Hepatocyte (in vitro differentiated cells): ENCODE measurements around the gene TRIM37. TPM values are rescaled to one million over a fixed set of nuclear protein-coding genes. Genes with fewer than 3 reads are reported as not detected.

ENCODE experiments used
- DNase-seq: peaks from one replicate; pipeline ENCODE4 v3.0.0-alpha.2; 2016; ENCODE audit warnings: low spot score
- H2AFZ ChIP-seq: fragments of 200-600 bp; sonication (generic); 2 replicates; pipeline ENCODE4 v1.6.0; 2016; ENCODE audit warnings: antibody characterized with exemption, mild to moderate bottlenecking
- H3K27ac ChIP-seq: fragments of 200-600 bp; sonication (generic); 2 replicates; pipeline ENCODE4 v1.5.1; 2016; ENCODE audit warnings: mild to moderate bottlenecking
- H3K27me3 ChIP-seq: fragments of 200-600 bp; sonication (generic); 2 replicates; pipeline ENCODE4 v1.6.1; 2016
- H3K36me3 ChIP-seq: fragments of 200-600 bp; sonication (generic); replicated peaks from 2 replicates; pipeline ENCODE4 v1.5.1; 2016; ENCODE audit warnings: low read depth; ENCODE audit not compliant: insufficient read depth
- H3K4me1 ChIP-seq: fragments of 200-600 bp; sonication (generic); 2 replicates; pipeline ENCODE4 v1.5.1; 2016; ENCODE audit warnings: mild to moderate bottlenecking, moderate library complexity; ENCODE audit not compliant: insufficient read depth
- H3K4me2 ChIP-seq: fragments of 200-600 bp; sonication (generic); 2 replicates; pipeline ENCODE4 v1.6.0; 2016
- H3K4me3 ChIP-seq: fragments of 200-600 bp; sonication (generic); 2 replicates; pipeline ENCODE4 v1.5.1; 2016; ENCODE audit warnings: mild to moderate bottlenecking
- H3K79me2 ChIP-seq: fragments of 200-600 bp; sonication (generic); 2 replicates; pipeline ENCODE4 v1.6.0; 2017; ENCODE audit warnings: mild to moderate bottlenecking
- H3K9me2 ChIP-seq: fragments of 200-600 bp; sonication (generic); replicated peaks from 2 replicates; pipeline ENCODE4 v1.6.0; 2017; ENCODE audit warnings: mild to moderate bottlenecking; ENCODE audit not compliant: insufficient read depth
- H3K9me3 ChIP-seq: fragments of 200-600 bp; sonication (generic); 2 replicates; pipeline ENCODE4 v1.5.1; 2016; ENCODE audit warnings: low read depth, mild to moderate bottlenecking
- H4K20me1 ChIP-seq: fragments of 200-600 bp; sonication (generic); 2 replicates; pipeline ENCODE4 v1.6.0; 2016; ENCODE audit warnings: mild to moderate bottlenecking; ENCODE audit not compliant: insufficient read depth, poor library complexity, severe bottlenecking
- CTCF ChIP-seq: fragments of 200-600 bp; sonication (generic); IDR thresholded peaks from 2 replicates; pipeline ENCODE4 v1.5.1; 2016; ENCODE audit warnings: antibody characterized with exemption, mild to moderate bottlenecking; ENCODE audit not compliant: poor library complexity
- EZH2 ChIP-seq: fragments of 200-600 bp; sonication (generic); IDR thresholded peaks from 2 replicates; pipeline ENCODE4 v1.6.1; 2016; ENCODE audit warnings: antibody characterized with exemption, mild to moderate bottlenecking, borderline replicate concordance
- EZH2phosphoT487 ChIP-seq: fragments of 200-600 bp; sonication (generic); IDR thresholded peaks from one replicate; pipeline ENCODE4 v1.6.1; 2018; ENCODE audit warnings: antibody characterized with exemption, mild to moderate bottlenecking, low read depth, moderate library complexity; ENCODE audit not compliant: unreplicated experiment, severe bottlenecking
- WGBS: methylation state at CpG from one replicate; pipeline ENCODE4 v1.1.6; 2016; ENCODE audit warnings: low lambda C conversion rate; ENCODE audit errors: missing lambda C conversion rate; 5-methylcytosine and 5-hydroxymethylcytosine counted together
- polyA plus RNA-seq: library from polyadenylated mRNA; unstranded; fragments of >200 nt; fragmentation: Nextera tagmentation; extraction: Ambion mirVana; gene quantifications from 2 replicates; pipeline ENCODE4 v1.2.1, GENCODE V29; 2016
- total RNA-seq: library from RNA; depleted of rRNA; stranded (reverse); fragments of >200 nt; gene quantifications from 2 replicates; pipeline ENCODE4 v1.2.3, GENCODE V29; 2014

The TRIM37 gene
- total and polyA plus RNA-seq, 2 experiments from 2014 or later: 9.7 to 20.3 TPM

DNA sequence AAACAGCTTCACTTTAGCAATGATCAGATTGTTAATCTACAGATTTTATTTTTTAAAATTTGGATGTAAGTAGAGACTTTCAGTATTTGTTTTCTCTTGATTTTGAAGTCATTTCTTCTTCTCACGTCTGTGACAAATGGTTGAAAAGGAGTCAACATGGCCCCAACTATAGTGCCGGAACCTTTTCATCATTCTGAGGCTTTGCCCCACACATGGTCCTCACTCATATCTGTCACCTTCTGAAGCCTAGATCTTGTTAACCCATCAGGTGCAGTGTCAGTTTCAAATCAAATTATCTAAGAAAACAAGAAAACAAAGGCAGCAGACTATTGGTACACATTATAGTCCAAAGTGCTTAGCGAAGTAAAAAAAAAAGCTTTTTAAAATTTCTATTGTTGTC lies 124.1 kb downstream of the TRIM37 start:
- Histone ChIP-seq H3K36me3 (no peaks in the 10 kb centered on the region), H4K20me1 (no peaks in the 10 kb centered on the region), H3K9me3 (no peaks in the 10 kb centered on the region), H3K4me3 (no peak overlapping the region), H3K27me3 (no peaks in the 10 kb centered on the region), H3K4me1 (no peaks in the 10 kb centered on the region), H3K79me2 (no peaks in the 10 kb centered on the region), H2AFZ (no peak overlapping the region), H3K27ac (no peak overlapping the region), H3K4me2 (no peak overlapping the region), H3K9me2 (no peaks in the 10 kb centered on the region)
- TF ChIP-seq EZH2 (no peak), CTCF (no peak), EZH2phosphoT487 (no peak)
- DNase-seq: no peak
- WGBS: 96% methylated on average over 3 of the region's 3 CpGs

DNA sequence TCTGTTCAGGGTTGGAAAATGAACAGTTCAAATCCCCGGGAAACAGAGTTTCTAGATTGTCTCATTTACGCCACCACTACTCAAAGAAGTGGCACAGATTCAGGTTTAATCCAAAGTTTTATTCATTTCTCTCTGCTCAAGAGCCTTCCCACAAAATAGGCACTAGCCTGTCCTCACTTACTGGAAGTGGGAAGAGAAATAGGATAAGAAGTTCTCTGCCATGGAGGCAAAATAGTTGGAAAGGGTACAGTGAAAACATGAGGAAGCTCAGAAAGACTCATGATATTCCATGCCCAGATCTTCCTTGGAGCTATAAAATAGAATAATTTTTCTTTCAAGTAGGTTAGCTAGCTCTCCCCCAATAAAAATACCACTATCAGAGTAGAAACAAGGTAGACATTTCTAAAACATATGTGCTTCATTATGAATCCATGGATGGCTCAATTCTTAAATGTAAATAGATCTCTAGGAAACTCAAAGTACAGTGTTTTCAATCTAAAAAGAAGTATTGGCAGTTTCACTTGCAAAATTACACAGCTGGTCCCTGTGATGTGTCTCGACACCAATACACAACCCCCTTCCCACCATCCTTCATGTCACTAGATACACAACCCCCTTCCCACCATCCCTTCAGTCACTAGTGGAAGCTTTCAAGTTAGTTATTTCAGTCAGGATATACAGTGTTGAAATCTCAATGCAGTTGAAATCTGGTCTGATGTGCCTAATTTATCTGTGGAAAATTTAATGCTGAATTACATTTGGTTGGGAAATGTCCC lies 125.8 kb downstream of the TRIM37 start:
- no peaks in the 10 kb centered on the region for H4K20me1 ChIP-seq
- no peak overlapping the region for H2AFZ ChIP-seq
- no peaks in the 10 kb centered on the region for H3K9me2 ChIP-seq
- H3K4me3 ChIP-seq: no peak overlapping the region
- H3K79me2 ChIP-seq: no peaks in the 10 kb centered on the region
- H3K27ac ChIP-seq: no peak overlapping the region
- WGBS: 87% methylated on average over 3 of the region's 3 CpGs
- TF ChIP-seq EZH2: no peak
- no peak for TF ChIP-seq EZH2phosphoT487
- TF ChIP-seq CTCF: no peak
- H3K27me3 ChIP-seq: no peaks in the 10 kb centered on the region
- no peak overlapping the region for H3K4me2 ChIP-seq
- DNase-seq: no peak
- no peaks in the 10 kb centered on the region for H3K9me3 ChIP-seq
- H3K4me1 ChIP-seq: no peaks in the 10 kb centered on the region
- H3K36me3 ChIP-seq: no peaks in the 10 kb centered on the region

DNA sequence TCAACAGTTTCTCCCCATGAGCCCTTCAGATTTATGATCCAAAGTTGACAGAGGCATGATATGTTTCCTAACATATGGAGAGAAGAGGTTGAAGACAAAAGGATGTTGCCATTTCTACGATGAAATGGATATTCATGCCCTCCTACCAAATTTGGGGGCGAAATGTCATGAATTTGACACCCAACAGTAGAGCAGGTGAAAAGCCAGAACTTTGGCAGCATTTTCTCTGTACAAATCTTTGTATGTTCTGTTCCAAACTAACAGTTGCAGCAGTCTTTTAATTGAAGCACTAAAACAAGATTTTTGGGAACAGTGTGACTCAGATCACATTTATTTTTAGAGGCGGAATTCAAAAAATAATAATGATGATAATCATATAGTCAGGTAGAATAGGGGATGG lies 130.1 kb downstream of the TRIM37 start:
- H3K9me2 ChIP-seq: no peaks in the 10 kb centered on the region
- H3K27ac ChIP-seq: no peak overlapping the region
- DNase-seq: no peak
- 95% methylated on average over 3 of the region's 3 CpGs for WGBS
- no peak for TF ChIP-seq EZH2phosphoT487
- TF ChIP-seq EZH2: no peak
- no peak for TF ChIP-seq CTCF
- H3K9me3 ChIP-seq: no peaks in the 10 kb centered on the region
- H4K20me1 ChIP-seq: no peaks in the 10 kb centered on the region
- no peak overlapping the region for H3K4me2 ChIP-seq
- no peaks in the 10 kb centered on the region for H3K36me3 ChIP-seq
- H3K27me3 ChIP-seq: no peaks in the 10 kb centered on the region
- H2AFZ ChIP-seq: no peak overlapping the region
- H3K4me3 ChIP-seq: no peak overlapping the region
- H3K4me1 ChIP-seq: no peaks in the 10 kb centered on the region
- no peaks in the 10 kb centered on the region for H3K79me2 ChIP-seq
